IMR-90 (cell line): ENCODE data around the gene TPGS1. TPM values are rescaled to one million over a fixed set of nuclear protein-coding genes. Genes with fewer than 3 reads are reported as not detected.
"Not testable (repeated sequence)": the region's sequence is repeated elsewhere in the genome, so short reads cannot be mapped to it uniquely, and the experiment has no call there.

Experiments
- ATAC-seq: fragments of 200-7000 bp; cut with Tn5 transposase; 2 replicates; pipeline ENCODE4 v1.9.1; 2020; ENCODE audit warnings: low read depth, mild to moderate bottlenecking, moderate library complexity
- BruUV-seq: library from RNA; stranded (reverse); fragments of 400-500 nt; replicated peaks from 2 replicates; lab custom pipeline; 2021; lab: Mats Ljungman, UMichigan
- CTCF ChIA-PET: fragments of 300-600 bp; formaldehyde crosslinking; extraction: SDS; loops from one replicate; lab custom pipeline; 2021; ENCODE audit warnings: antibody characterized with exemption; lab: Yijun Ruan, JAX
- POLR2A ChIA-PET: fragments of 300-600 bp; sonication (Branson Sonifier 250); formaldehyde crosslinking; loops from one replicate; lab custom pipeline; 2022; ENCODE audit warnings: antibody characterized with exemption; ENCODE audit not compliant: unreplicated experiment; lab: Charles Lee
- DNase-seq: peaks from one replicate; pipeline ENCODE4 v3.0.0; 2013
- H2AFZ ChIP-seq: replicated peaks from 2 replicates; pipeline ENCODE3; 2013; ENCODE audit warnings: low read length, mild to moderate bottlenecking; ENCODE audit not compliant: poor library complexity
- H2AK5ac ChIP-seq: 2 replicates; pipeline ENCODE4 v1.6.1; 2013; ENCODE audit warnings: low read depth, low read length, inconsistent platforms
- H2AK9ac ChIP-seq: replicated peaks from 2 replicates; pipeline ENCODE3; 2013; ENCODE audit warnings: mild to moderate bottlenecking, low read depth, low read length, moderate library complexity; ENCODE audit not compliant: poor library complexity
- H2BK120ac ChIP-seq: 2 replicates; pipeline ENCODE4 v1.6.1; 2013; ENCODE audit warnings: low read depth, low read length, inconsistent platforms
- H2BK15ac ChIP-seq: 3 replicates; pipeline ENCODE4 v1.6.1; 2013; ENCODE audit warnings: low read depth, low read length, inconsistent platforms
- H2BK20ac ChIP-seq: 2 replicates; pipeline ENCODE4 v1.6.1; 2013; ENCODE audit warnings: low read depth, mild to moderate bottlenecking, inconsistent platforms, low read length, moderate library complexity
- H2BK5ac ChIP-seq: 2 replicates; pipeline ENCODE4 v1.6.1; 2013; ENCODE audit warnings: mild to moderate bottlenecking, low read depth, low read length, inconsistent platforms; ENCODE audit not compliant: poor library complexity, severe bottlenecking
- H3K14ac ChIP-seq: replicated peaks from 2 replicates; pipeline ENCODE4 v1.6.1; 2013; ENCODE audit warnings: low read depth, low read length, inconsistent platforms
- H3K18ac ChIP-seq: 2 replicates; pipeline ENCODE4 v1.6.1; 2013; ENCODE audit warnings: low read depth, low read length, control low read depth
- H3K23ac ChIP-seq: 2 replicates; pipeline ENCODE4 v1.6.1; 2013; ENCODE audit warnings: low read depth, low read length, inconsistent platforms
- H3K27ac ChIP-seq: 2 replicates; pipeline ENCODE4 v1.5.1; 2013; ENCODE audit warnings: mild to moderate bottlenecking, control low read depth, low read length; ENCODE audit not compliant: insufficient read depth
- H3K27me3 ChIP-seq: 2 replicates; pipeline ENCODE4 v1.6.1; 2013; ENCODE audit warnings: low read length; ENCODE audit not compliant: control insufficient read depth, insufficient read depth
- H3K36me3 ChIP-seq: 2 replicates; pipeline ENCODE4 v1.6.1; 2013; ENCODE audit warnings: low read length, mixed read lengths; ENCODE audit not compliant: control insufficient read depth, insufficient read depth
- H3K4ac ChIP-seq: 2 replicates; pipeline ENCODE4 v1.6.1; 2013; ENCODE audit warnings: low read depth, low read length, inconsistent platforms
- H3K4me1 ChIP-seq: 2 replicates; pipeline ENCODE4 v1.6.1; 2013; ENCODE audit warnings: low read length, mixed read lengths; ENCODE audit not compliant: control insufficient read depth, insufficient read depth
- H3K4me2 ChIP-seq: 2 replicates; pipeline ENCODE4 v1.6.1; 2013; ENCODE audit warnings: low read depth, mild to moderate bottlenecking, control low read depth, low read length, moderate library complexity
- H3K4me3 ChIP-seq: 2 replicates; pipeline ENCODE4 v1.5.1; 2013; ENCODE audit warnings: low read depth, mild to moderate bottlenecking, control low read depth, low read length, moderate library complexity; ENCODE audit not compliant: insufficient read depth
- H3K56ac ChIP-seq: 2 replicates; pipeline ENCODE4 v1.6.1; 2013; ENCODE audit warnings: low read length, inconsistent platforms; ENCODE audit not compliant: insufficient read depth; ENCODE audit errors: extremely low read depth
- H3K79me1 ChIP-seq, 2 experiments: 2 replicates each; pipeline ENCODE4 v1.6.1; 2013; ENCODE audit warnings: low read length in 2 of 2, inconsistent platforms in 1 of 2, low read depth in 1 of 2
- H3K9ac ChIP-seq: 2 replicates; pipeline ENCODE4 v1.6.1; 2013; ENCODE audit warnings: low read depth, low read length, control low read depth
- H3K9me1 ChIP-seq: 2 replicates; pipeline ENCODE4 v1.6.1; 2013; ENCODE audit warnings: low read length, inconsistent platforms; ENCODE audit not compliant: insufficient read depth
- H3K9me3 ChIP-seq: 2 replicates; pipeline ENCODE4 v1.6.1; 2013; ENCODE audit warnings: low read length; ENCODE audit not compliant: control insufficient read depth, insufficient read depth
- H4K20me1 ChIP-seq: 2 replicates; pipeline ENCODE4 v1.6.1; 2013; ENCODE audit warnings: low read length, inconsistent platforms; ENCODE audit not compliant: insufficient read depth
- H4K5ac ChIP-seq: 2 replicates; pipeline ENCODE4 v1.6.1; 2013; ENCODE audit warnings: mild to moderate bottlenecking, low read depth, low read length, control low read depth
- H4K8ac ChIP-seq, 2 experiments: 2 replicates each; pipeline ENCODE4 v1.6.1; 2013; ENCODE audit warnings: low read depth in 2 of 2, low read length in 2 of 2, control low read depth in 1 of 2, inconsistent platforms in 1 of 2
- H4K91ac ChIP-seq: 2 replicates; pipeline ENCODE4 v1.6.1; 2013; ENCODE audit warnings: low read depth, low read length, inconsistent platforms; ENCODE audit not compliant: insufficient read depth
- WGBS, 2 experiments: methylation state at CpG; one replicate each; pipeline versions ENCODE4 v1.1.5 to v1.1.7; 2013; ENCODE audit warnings: missing lambda C conversion rate in 2 of 2; ENCODE audit not compliant: insufficient read length in 1 of 2; ENCODE audit errors: extremely low coverage in 2 of 2; 5-methylcytosine and 5-hydroxymethylcytosine counted together
- dilution Hi-C: fragments of 300-500 bp; cut with HindIII; formaldehyde crosslinking; loops from one replicate; pipeline ENCODE4 v1.14.3; 2018; ENCODE audit warnings: low sequenced_read_pairs; ENCODE audit not compliant: unreplicated experiment
- in situ Hi-C: fragments of 300-500 bp; cut with MboI; formaldehyde crosslinking; loops from 3 replicates; pipeline ENCODE4 v1.14.3; 2019; ENCODE audit warnings: low sequenced_read_pairs, inconsistent platforms, mixed read lengths
- intact Hi-C: fragments of 100-400 bp; cut with micrococcal nuclease; formaldehyde crosslinking; loops from 2 replicates; pipeline ENCODE4 v1.10.0; 2022
- polyA plus RNA-seq, 3 experiments: library from polyadenylated mRNA; depleted of rRNA; stranded (reverse); fragments of >200 nt; gene quantifications; 2 replicates each; pipeline ENCODE4 v1.2.3, GENCODE V29; 2012; ENCODE audit warnings: low replicate concordance in 1 of 3
- total RNA-seq: library from RNA; depleted of rRNA; stranded (reverse); fragments of >200 nt; gene quantifications from 2 replicates; pipeline ENCODE4 v1.2.3, GENCODE V29; 2012

TPGS1 gene
- total and polyA plus RNA-seq, 2 of the 4 experiments (the other 2 are of a cell fraction), result 2.7 to 6.3 TPM

DNA sequence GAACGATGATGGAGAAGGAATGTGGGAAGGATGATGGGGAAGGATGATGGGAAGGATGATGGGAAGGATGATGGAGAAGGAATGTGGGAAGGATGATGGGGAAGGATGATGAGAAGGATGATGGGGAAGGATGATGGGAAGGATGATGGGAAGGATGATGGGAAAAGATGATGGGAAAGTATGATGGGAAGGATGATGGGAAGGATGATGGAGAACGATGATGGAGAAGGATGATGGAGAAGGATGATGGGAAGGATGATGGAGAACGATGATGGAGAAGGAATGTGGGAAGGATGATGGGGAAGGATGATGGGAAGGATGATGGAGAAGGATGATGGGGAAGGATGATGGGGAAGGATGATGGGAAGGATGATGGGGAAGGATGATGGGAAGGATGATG is 26.2 kb upstream of the TPGS1 start:
- H3K79me1 ChIP-seq, H3K27ac ChIP-seq, H2BK20ac ChIP-seq, H3K14ac ChIP-seq, in situ Hi-C loops, H2BK120ac ChIP-seq, H3K23ac ChIP-seq, H3K18ac ChIP-seq, H4K20me1 ChIP-seq, H4K8ac ChIP-seq, H2AK9ac ChIP-seq, H4K5ac ChIP-seq, H2BK15ac ChIP-seq, H3K9ac ChIP-seq, H2BK5ac ChIP-seq, H3K9me1 ChIP-seq, H3K9me3 ChIP-seq, BruUV-seq, H3K36me3 ChIP-seq, H3K4me1 ChIP-seq, CTCF ChIA-PET, H3K4ac ChIP-seq, dilution Hi-C loops, H2AK5ac ChIP-seq, DNase-seq, POLR2A ChIA-PET, H2AFZ ChIP-seq, H3K4me3 ChIP-seq, H3K56ac ChIP-seq, ATAC-seq, H3K4me2 ChIP-seq, H4K91ac ChIP-seq: not testable (repeated sequence)
- intact Hi-C loops, result loop anchor here (10.0 kb wide), 1 partner anchor 136 kb away; the partner anchor contains the start of gene MIER2
- peaks cover 13% of the 10 kb centered on the region; the same call in 1 of the 2 replicates for H3K27me3 ChIP-seq
- WGBS, 2 experiments, result 92 to 100% methylated on average over 2 to 3 of the region's 3 CpGs
